Measurements from ENCODE around the gene CACNA1D. TPM values are rescaled to one million over a fixed set of nuclear protein-coding genes. Genes with fewer than 3 reads are reported as not detected.

The CACNA1D gene
- total RNA-seq, 4 donors from 2014 or later: 0.85 to 0.88 TPM; not detected in 2

DNA sequence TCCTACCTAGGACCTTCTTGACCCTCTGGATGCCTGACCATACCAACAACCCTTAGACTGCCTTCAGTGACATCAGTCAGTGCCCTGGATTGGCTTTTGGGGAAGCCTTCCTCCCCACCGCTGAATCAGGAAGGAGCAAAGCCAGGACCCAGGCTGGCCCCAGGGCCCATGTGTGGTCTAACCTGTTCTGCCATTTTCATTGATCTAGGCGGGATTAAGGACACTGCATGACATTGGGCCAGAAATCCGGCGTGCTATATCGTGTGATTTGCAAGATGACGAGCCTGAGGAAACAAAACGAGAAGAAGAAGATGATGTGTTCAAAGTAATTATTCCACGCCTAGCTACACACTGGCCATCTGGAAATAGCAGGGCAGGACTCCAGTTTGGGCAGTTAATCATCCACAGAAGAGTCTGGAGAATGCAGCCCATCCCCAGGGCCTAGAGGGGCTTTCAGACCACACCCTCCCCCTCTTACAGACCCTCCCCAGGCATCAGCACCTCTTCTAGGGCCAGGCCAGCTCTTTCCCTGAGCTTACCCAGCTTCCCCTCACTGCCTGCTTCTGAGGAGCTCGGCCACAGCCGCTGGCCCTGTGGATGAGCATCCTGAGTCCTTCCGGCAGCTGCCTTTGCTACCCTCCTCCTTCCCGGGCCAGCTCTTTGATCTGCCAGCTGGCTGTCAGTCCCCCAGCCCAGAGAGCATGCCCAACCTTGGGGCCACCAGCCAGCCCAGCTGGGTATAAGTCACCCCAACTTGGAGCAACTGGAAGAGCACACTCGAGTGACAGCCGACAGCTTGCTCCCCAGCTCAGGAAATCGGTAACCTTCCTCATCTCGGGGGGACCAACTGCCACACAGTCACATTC lies 305.9 kb downstream of the CACNA1D start:
- TF ChIP-seq, protein P1, sequence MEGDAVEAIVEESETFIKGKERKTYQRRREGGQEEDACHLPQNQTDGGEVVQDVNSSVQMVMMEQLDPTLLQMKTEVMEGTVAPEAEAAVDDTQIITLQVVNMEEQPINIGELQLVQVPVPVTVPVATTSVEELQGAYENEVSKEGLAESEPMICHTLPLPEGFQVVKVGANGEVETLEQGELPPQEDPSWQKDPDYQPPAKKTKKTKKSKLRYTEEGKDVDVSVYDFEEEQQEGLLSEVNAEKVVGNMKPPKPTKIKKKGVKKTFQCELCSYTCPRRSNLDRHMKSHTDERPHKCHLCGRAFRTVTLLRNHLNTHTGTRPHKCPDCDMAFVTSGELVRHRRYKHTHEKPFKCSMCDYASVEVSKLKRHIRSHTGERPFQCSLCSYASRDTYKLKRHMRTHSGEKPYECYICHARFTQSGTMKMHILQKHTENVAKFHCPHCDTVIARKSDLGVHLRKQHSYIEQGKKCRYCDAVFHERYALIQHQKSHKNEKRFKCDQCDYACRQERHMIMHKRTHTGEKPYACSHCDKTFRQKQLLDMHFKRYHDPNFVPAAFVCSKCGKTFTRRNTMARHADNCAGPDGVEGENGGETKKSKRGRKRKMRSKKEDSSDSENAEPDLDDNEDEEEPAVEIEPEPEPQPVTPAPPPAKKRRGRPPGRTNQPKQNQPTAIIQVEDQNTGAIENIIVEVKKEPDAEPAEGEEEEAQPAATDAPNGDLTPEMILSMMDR (IDR thresholded peaks at IDR 0.05; ENCODE audit: low read depth): no peak

DNA sequence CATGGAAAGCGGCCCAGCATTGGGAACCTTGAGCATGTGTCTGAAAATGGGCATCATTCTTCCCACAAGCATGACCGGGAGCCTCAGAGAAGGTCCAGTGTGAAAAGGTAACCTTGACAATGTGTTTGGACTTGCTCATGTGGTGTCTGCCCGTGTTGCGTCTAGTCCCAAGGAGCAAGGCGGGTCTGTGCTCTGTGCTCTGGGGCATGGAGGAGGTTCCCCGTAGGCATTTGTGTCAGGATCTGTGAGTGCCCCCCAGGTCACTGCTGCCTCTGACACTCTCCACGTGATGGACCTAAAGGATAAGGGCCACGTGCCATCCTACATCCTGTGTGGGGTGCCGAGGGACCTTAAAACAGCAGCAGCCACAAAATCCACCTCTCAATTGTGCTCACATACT lies 306.9 kb downstream of the CACNA1D start:
- TF ChIP-seq, protein P1 (IDR thresholded peaks at IDR 0.05; ENCODE audit: low read depth): no peak

DNA sequence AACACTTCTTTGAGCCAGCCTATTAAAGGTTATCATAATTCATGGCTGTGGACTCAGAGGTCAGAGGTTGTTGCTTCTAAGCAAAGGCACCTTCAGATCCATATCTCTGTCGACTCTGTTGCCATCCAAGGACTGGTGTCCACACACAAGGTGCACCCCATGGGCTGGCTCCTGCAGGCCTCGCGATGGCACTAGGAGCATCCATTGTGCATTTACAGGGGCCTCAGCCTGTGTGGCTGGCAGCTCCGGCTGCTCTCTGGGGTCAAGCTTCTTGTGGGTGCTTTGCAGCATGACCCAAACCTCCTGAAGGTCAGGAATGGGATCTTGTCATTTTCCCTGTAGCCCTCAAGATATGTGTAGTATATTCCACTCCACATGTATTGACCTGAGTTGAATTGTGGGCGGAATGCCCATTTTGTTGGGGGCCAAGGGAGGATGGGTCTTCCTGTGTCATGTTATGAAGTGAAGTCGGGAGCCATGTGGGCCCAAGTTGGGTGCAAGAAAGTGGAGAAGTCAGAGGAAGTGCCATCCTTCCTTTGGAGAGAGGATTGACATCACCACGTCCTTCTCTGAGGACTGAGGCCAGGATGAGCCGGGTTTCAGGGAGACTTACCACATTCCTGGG lies 308.0 kb downstream of the CACNA1D start:
- TF ChIP-seq, protein P1 (IDR thresholded peaks at IDR 0.05; ENCODE audit: low read depth): no peak

DNA sequence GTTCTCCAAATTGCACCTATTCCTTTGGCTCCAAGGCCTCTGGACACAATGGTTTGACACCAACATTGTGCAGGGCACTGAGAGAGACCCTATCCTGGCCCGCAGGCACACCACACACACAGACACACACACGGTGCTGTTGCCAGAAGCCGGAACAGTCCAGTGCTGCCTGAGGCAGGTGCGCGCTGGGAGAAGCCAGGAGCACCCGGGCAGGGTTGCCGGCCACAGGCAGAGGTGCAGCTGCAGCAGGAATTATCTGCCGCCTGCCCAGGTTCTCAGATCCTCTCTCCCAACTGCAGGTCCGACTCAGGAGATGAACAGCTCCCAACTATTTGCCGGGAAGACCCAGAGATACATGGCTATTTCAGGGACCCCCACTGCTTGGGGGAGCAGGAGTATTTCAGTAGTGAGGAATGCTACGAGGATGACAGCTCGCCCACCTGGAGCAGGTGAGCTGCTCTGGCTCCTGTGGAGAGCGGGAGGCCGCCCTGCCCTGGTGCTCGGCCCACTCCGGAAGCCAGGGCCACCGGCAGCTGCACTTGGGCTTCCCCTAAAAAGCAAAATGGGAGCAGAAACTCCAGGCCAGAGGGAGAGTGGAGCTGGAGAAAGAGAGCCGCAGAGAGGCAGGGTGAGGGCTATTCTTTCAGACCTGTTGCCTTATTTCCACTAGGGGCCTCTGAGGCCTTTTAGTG lies 308.9 kb downstream of the CACNA1D start:
- TF ChIP-seq, protein P1 (IDR thresholded peaks at IDR 0.05; ENCODE audit: low read depth): no peak

DNA sequence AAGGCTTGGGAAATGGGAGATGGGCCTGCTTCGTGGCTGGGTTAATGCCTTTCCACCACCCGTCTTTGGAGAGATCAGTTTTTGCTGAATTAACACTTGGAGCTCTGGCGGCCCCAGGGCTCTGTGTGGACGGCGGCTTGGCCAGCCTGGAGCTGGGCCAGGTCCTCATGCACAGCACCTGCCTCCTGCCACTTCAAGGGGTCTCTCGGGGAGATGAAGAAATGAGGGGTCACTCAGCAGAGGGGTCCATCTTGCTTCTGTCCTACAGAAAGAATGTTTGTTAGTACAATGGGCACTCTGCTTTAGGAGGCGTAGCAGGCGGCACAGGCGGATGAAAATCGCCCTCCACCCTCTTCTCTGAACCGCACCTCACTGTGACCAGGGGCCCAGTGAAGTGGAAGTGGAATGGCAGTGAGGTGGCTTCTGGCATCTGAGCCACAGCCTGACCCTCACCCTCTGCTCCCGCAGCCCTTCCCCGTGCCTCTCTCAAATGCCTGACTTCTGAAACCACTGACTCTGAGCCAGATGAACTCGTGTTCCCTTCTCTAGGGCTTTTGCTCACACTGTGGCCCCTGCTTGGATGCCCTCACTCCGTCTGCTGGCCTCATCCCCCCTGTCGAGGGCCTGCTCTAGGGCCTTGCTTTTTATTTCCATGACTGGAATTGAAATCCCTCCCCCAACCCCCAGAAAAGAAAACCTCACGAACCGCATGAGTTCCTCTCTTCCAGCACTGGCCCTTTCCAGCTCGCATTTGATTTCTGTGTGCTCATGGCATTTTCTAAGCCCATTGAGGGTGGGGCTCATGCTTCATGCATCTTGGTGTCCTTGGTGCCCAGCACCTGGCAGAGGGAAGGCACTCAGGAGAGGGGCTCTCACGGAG lies 309.6 kb downstream of the CACNA1D start:
- TF ChIP-seq, protein P1 (IDR thresholded peaks at IDR 0.05; ENCODE audit: low read depth): no peak

DNA sequence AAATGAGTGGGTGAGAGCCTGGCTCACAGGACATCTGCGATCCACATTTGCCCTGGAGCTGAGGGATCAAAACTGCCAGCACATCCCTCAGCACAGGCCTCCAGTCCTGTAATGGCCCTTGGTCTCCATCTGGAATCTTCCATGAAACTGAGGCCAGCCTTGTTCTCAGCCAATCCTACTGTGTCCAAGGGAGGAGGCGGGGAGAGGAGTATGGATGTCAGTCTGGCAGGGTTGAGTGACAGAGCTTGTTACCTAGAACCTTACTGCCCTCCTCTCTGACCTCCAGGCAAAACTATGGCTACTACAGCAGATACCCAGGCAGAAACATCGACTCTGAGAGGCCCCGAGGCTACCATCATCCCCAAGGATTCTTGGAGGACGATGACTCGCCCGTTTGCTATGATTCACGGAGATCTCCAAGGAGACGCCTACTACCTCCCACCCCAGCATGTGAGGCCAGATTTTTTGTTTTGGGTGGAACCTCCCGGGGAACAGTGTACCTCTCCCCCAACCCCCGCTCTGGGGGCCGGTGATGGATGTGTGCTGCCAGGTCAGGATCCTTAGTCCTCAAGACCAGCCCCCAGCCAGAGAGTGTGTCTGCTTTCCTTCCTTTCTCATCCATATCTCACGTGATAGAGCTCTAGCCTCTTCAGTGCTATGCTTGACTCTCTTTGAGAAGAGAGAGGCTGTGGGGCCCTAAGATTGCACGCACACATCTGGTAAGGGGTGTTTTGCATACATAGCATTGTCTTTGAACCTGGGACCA lies 310.5 kb downstream of the CACNA1D start:
- TF ChIP-seq, protein P1 (IDR thresholded peaks at IDR 0.05; ENCODE audit: low read depth): no peak

All from subcutaneous adipose tissue (tissue), 4 donors.